ENCODE results near the gene RET. TPM values are rescaled to one million over a fixed set of nuclear protein-coding genes. Genes with fewer than 3 reads are reported as not detected.

The RET gene
- total and polyA plus RNA-seq, 2 of the 8 experiments (the other 6 are each of a cell fraction or from before 2014, with no cell fraction given): 6.7 to 8.4 TPM

DNA sequence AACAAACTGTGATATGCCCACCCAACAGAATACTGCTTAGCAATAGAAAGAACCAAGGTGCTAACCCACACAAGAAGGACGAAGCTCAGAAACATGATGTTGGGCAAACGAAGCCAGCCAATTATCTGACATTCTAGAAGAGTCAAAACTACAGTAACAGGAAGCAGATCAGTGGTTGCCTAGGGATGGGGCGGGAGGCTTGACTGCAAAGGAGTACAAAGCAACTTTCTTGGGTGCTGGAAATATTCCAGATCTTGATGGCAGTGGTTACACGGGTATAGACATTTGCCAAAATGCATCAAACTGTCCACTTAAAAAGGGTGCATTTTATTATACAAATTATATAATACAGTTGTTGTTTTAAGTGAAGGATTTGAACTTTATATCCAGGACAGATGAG, 41.1 kb upstream of the RET start:
- FAIRE-seq (no peak), DNase-seq (ENCODE audit: low read depth in 1 of 2, low spot score in 2 of 2) (no peak)
- H2BK20ac ChIP-seq (ENCODE audit: low read length): no peak overlapping the region
- ChIA-PET POLR2A (ENCODE audit: partially characterized antibody) (no interaction called here), CTCF (ENCODE audit: partially characterized antibody) (interaction anchor here (1.3 to 2.3 kb wide), 3 partner anchors 9 to 43 kb away, joined by 5 to 8 read pairs (median 7); no protein-coding TSS in a partner anchor)
- 85% methylated on average over 4 of the region's 4 CpGs; no CpG with 5 or more reads in 1 of the 2 experiments for WGBS, 2 experiments (ENCODE audit: extremely low coverage in 1 of 2, insufficient coverage in 1 of 2, insufficient read length in 1 of 2, insufficient replicate concordance in 2 of 2, low coverage in 1 of 2, low lambda C conversion rate in 2 of 2, missing lambda C conversion rate in 1 of 2)
- no peak overlapping the region for H3K9ac ChIP-seq (replicated peaks in 1 of 4; ENCODE audit: extremely low read depth in 1 of 4, low read depth in 3 of 4, low read length in 3 of 4)
- no peaks in the 10 kb centered on the region for H3K27me3 ChIP-seq (replicated peaks in 1 of 4; ENCODE audit: control insufficient read depth in 3 of 4, extremely low read depth in 1 of 4, insufficient read depth in 3 of 4, low read length in 3 of 4)
- no peak overlapping the region for H4K5ac ChIP-seq (ENCODE audit: insufficient read length, low read depth, low read length)
- no peak overlapping the region for H3K14ac ChIP-seq (ENCODE audit: insufficient read length)
- H4K8ac ChIP-seq (ENCODE audit: extremely low read depth, insufficient read depth, low read length): no peak overlapping the region
- no peak overlapping the region for H3K4ac ChIP-seq (replicated peaks; ENCODE audit: insufficient read length, low read depth, low read length)
- no peak overlapping the region for H2BK5ac ChIP-seq (ENCODE audit: low read depth, low read length)
- no peaks in the 10 kb centered on the region for H3K79me1 ChIP-seq (ENCODE audit: low read depth, low read length)
- H3K23me2 ChIP-seq (ENCODE audit: low read depth, low read length): peaks cover 1% of the 10 kb centered on the region; the same call in 1 of the 2 replicates
- no peak overlapping the region for H3K23ac ChIP-seq (ENCODE audit: insufficient read length)
- no peaks in the 10 kb centered on the region for H3K79me2 ChIP-seq (ENCODE audit: control insufficient read depth in 1 of 2, insufficient read depth in 2 of 2, low read length in 2 of 2)
- no peak overlapping the region for H4K91ac ChIP-seq (replicated peaks; ENCODE audit: insufficient read length, low read length)
- peaks cover 0 to 3% (median 0%) of the 10 kb centered on the region in 4 experiments; a peak in 1 of 7 replicates for H3K4me1 ChIP-seq (replicated peaks in 1 of 4; ENCODE audit: control insufficient read depth in 3 of 4, insufficient read depth in 4 of 4, low read length in 3 of 4)
- H2BK15ac ChIP-seq (ENCODE audit: low read length): no peak overlapping the region
- H3K36me3 ChIP-seq (ENCODE audit: control insufficient read depth in 2 of 4, insufficient read depth in 4 of 4, low read length in 3 of 4): no peaks in the 10 kb centered on the region
- H2BK120ac ChIP-seq (replicated peaks; ENCODE audit: low read depth, low read length): no peak overlapping the region
- no peak overlapping the region for H3K56ac ChIP-seq (replicated peaks; ENCODE audit: insufficient read length, low read depth, low read length)
- peaks cover 0 to 5% of the 10 kb centered on the region in 2 experiments; a peak in 1 of 4 replicates for H3K9me3 ChIP-seq (ENCODE audit: insufficient read depth in 2 of 2, low read depth in 1 of 2, low read length in 1 of 2)
- H3K27ac ChIP-seq (ENCODE audit: low read depth, low read length): no peak overlapping the region
- no peak overlapping the region for H2AFZ ChIP-seq (ENCODE audit: low read length)
- H3K18ac ChIP-seq (ENCODE audit: extremely low read depth, low read length): no peak overlapping the region
- H3K4me3 ChIP-seq (ENCODE audit: extremely low read depth in 1 of 4, insufficient read depth in 2 of 4, low read depth in 3 of 4, low read length in 4 of 4): no peak overlapping the region
- H2AK5ac ChIP-seq (ENCODE audit: low read depth, low read length): no peak overlapping the region
- no peaks in the 10 kb centered on the region for H4K20me1 ChIP-seq (replicated peaks in 1 of 2; ENCODE audit: control insufficient read depth in 1 of 2, insufficient read depth in 2 of 2, low read length in 2 of 2)
- no peak overlapping the region for H2BK12ac ChIP-seq (ENCODE audit: low read depth, low read length)
- H3K4me2 ChIP-seq (ENCODE audit: insufficient read depth in 1 of 2, low read depth in 2 of 2, low read length in 2 of 2): no peak overlapping the region
- no peak for TF ChIP-seq BRCA1 (IDR thresholded peaks at IDR 0.05; ENCODE audit: low read depth, low read length)
- no peak for TF ChIP-seq HDAC6 (IDR thresholded peaks at IDR 0.05; ENCODE audit: low read depth, low read length)
- TF ChIP-seq TCF12 (IDR thresholded peaks at IDR 0.05; ENCODE audit: low read depth, low read length): no peak
- TF ChIP-seq CHD2 (IDR thresholded peaks at IDR 0.05; ENCODE audit: low read length): no peak
- TF ChIP-seq NANOG (IDR thresholded peaks at IDR 0.05; ENCODE audit: insufficient read depth, low read depth, low read length, poor library complexity, severe bottlenecking): no peak
- TF ChIP-seq ZNF274 (IDR thresholded peaks at IDR 0.05; ENCODE audit: borderline replicate concordance, extremely low read depth, low read length): no peak
- TF ChIP-seq, protein P1, sequence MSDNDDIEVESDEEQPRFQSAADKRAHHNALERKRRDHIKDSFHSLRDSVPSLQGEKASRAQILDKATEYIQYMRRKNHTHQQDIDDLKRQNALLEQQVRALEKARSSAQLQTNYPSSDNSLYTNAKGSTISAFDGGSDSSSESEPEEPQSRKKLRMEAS (IDR thresholded peaks at IDR 0.05): no peak
- TF ChIP-seq CTBP2 (IDR thresholded peaks at IDR 0.05; ENCODE audit: borderline replicate concordance, insufficient read depth, insufficient read length, low read length): no peak
- TF ChIP-seq TBP (IDR thresholded peaks at IDR 0.05; ENCODE audit: low read depth, low read length): no peak
- TF ChIP-seq, protein P2, sequence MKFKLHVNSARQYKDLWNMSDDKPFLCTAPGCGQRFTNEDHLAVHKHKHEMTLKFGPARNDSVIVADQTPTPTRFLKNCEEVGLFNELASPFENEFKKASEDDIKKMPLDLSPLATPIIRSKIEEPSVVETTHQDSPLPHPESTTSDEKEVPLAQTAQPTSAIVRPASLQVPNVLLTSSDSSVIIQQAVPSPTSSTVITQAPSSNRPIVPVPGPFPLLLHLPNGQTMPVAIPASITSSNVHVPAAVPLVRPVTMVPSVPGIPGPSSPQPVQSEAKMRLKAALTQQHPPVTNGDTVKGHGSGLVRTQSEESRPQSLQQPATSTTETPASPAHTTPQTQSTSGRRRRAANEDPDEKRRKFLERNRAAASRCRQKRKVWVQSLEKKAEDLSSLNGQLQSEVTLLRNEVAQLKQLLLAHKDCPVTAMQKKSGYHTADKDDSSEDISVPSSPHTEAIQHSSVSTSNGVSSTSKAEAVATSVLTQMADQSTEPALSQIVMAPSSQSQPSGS (IDR thresholded peaks at IDR 0.05; ENCODE audit: low read length): no peak
- TF ChIP-seq TAF1 (IDR thresholded peaks at IDR 0.05; ENCODE audit: low read depth, low read length): no peak
- no peak for TF ChIP-seq YY1 (IDR thresholded peaks at IDR 0.05; ENCODE audit: low read depth, low read length)
- TF ChIP-seq ASH2L (IDR thresholded peaks at IDR 0.05; ENCODE audit: low read length): no peak

All from H1 (cell line).